Rectal smooth muscle tissue (tissue), 1 donor: Measurements from ENCODE around the gene FANCG.

Source experiments
- H3K27ac ChIP-seq: one replicate; pipeline ENCODE4 v1.7.0; 2013; ENCODE audit warnings: low read depth, low read length, inconsistent platforms
- H3K27me3 ChIP-seq: one replicate; pipeline ENCODE4 v1.7.0; 2013; ENCODE audit warnings: low read length; ENCODE audit not compliant: control insufficient read depth, insufficient read depth
- H3K36me3 ChIP-seq: one replicate; pipeline ENCODE4 v1.7.0; 2013; ENCODE audit warnings: low read length; ENCODE audit not compliant: control insufficient read depth, insufficient read depth
- H3K4me1 ChIP-seq: one replicate; pipeline ENCODE4 v1.7.0; 2013; ENCODE audit warnings: low read length; ENCODE audit not compliant: control insufficient read depth, insufficient read depth
- H3K4me3 ChIP-seq: one replicate; pipeline ENCODE4 v1.7.0; 2013; ENCODE audit warnings: low read length
- H3K9ac ChIP-seq: one replicate; pipeline ENCODE4 v1.7.0; 2013; ENCODE audit warnings: low read length

The FANCG gene

DNA sequence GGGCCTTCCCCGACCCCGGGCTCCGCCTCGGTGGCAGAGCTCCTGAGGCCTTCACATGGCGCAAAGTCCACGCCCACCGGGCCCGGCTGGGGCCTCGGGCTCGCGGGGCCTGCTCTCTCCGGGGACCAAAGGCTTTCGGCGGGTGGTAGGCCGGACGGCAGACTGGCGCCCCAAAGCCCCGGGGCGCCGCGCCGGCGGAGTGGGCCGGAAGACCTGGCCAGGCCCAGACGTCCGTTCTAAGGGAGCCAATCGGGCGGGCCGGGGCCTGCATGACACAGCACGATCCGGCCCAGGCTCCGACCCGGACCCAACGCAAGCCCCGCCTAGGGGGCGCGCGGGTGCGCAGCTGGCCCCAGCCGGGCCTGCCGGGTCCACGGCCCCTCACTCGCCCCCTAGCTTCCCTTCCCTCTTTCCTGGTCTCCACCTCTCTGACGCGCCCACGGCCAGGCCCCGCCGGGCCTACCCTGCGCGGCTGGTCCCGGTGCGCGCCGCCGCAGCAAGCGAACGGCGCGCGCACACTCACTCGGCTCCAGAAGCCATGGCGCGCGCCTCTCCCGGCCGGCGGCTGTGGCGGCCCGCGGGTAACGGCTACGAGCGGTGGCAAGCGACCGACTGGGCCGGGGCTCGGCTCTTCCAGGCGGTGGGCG is 7.8 kb downstream of the FANCG start:
- peak overlapping the region; percentile 90 for H3K4me3 ChIP-seq
- H3K4me1 ChIP-seq: peaks cover 16% of the 10 kb centered on the region
- H3K27ac ChIP-seq: peak overlapping the region; percentile 98
- H3K9ac ChIP-seq: peak overlapping the region; percentile 91
- H3K36me3 ChIP-seq: peaks cover 12% of the 10 kb centered on the region
- no peaks in the 10 kb centered on the region for H3K27me3 ChIP-seq

DNA sequence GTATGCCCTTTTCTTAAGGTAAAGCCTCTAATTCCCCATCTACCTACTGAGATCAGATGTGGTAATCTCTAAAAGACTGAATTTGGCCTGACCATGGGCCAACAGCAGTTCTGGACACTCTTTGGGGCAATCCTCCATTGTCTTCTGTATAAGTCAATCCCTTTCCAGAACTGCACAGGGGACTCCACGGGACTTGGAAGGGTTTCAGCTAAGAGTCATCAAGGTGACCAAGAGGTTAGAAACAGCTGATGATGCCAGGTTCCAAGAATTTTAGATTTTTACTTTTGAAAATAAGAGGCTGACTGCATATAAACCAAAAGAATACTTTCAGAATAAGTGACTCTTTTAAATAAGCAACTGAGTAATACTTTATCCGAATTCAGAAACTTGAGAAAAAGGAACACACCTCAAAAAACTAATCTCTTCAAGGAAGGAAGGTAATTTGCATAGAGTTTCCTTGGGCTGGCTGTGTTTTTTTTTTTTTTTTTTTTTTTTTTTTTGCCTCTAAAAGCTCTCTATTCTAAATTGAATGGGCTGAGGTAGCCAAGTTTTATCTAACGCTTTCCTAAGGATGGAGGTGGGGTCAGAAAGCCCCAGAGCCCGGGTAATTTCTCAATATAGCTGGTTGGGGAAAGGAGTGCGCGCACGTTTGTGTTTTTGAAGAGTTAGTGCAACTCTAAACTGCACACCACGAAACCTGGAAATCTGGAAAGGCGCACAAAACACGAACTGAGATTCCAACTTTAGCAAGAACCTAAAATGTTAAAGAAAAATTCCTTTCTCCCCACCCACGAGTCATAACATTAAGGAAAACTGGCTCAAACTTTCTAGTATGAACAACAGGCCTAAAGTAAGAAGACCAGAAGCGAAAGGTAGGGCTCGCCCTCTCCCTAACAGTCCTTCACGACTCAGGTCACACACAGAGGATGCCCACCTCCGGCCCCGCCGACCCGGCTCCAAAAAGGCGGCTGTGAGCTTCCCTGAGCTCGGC is 8.6 kb downstream of the FANCG start:
- H3K4me1 ChIP-seq: peaks cover 16% of the 10 kb centered on the region
- no peaks in the 10 kb centered on the region for H3K27me3 ChIP-seq
- H3K36me3 ChIP-seq: peaks cover 15% of the 10 kb centered on the region

DNA sequence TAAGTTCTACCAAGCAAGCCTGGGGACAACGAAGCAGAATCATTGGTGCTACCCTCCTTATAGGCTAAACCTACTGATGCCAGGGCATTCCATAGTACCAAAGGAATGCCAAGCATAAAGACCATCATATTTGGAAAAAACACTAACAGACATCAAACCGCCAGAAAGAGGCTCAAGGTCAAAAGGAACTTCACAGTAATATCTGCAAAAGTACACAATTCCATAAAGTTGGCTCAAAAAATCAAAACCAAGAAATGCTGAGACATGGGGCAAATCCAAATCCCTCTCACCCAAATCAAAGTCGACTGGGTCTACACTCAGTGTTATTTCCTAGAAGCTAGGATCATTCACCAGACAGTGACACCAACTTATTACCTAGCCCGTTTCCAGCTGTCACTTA is 10.7 kb downstream of the FANCG start:
- Histone ChIP-seq H3K27me3 (no peaks in the 10 kb centered on the region), H3K9ac (no peak overlapping the region), H3K27ac (no peak overlapping the region), H3K4me1 (peaks cover 16% of the 10 kb centered on the region), H3K4me3 (no peak overlapping the region), H3K36me3 (peaks cover 28% of the 10 kb centered on the region)

More for the DNA sequence above, 8.6 kb downstream of the FANCG start:
- peak overlapping the region; percentile 98 for H3K27ac ChIP-seq
- H3K9ac ChIP-seq: peak overlapping the region; percentile 91
- peak overlapping the region; percentile 90 for H3K4me3 ChIP-seq

DNA sequence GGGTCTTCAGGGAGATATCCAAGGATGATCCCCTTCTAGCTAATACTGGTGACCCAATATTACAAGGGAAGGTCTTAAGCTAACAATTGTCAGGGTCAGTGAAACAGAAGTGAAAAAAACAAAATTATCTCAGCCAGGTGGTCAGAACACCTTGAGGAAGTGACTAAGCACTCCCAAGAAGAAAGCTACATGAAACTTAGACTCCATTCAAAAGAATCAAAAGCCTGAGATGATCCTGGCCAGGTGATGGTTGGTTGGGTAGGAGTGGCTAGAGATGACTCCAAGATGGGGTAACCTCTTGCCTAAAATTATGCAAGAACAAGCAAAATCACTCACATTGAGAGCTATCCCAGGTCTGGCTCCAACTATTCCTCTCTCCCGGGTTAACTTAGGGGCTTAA is 12.7 kb downstream of the FANCG start:
- Histone ChIP-seq H3K4me1 (peaks cover 16% of the 10 kb centered on the region), H3K9ac (no peak overlapping the region), H3K4me3 (no peak overlapping the region), H3K27ac (no peak overlapping the region), H3K27me3 (no peaks in the 10 kb centered on the region), H3K36me3 (peaks cover 47% of the 10 kb centered on the region)

DNA sequence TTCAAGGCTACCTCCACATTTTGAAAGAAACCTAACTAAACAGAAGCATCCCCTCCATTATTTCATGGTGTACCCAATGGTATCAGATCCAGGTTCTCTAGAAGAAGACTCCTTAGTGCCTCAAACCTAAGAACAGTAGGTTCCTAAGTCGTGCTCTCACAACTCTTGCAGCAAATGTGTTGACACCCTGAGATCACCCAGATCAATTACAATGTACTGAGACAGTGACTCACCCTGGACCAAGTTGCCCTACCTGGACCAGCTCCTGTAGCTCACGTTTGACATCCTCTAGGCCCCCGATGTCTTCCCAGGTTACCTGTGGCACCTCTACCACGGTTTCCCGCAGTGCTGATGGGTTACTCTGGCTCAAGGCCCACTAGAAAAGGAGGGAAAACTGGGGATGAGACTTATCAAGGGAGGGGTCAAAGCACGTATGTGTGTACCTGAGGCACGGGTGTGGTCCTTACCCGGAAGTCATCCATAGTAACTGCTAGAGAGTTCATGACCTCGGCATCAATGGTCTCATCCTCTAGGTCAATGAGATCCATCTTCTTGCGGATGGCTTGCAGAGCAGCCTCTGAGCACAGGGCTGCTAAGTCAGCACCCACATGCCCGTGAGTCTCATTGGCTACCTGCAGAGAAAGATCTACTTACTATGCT is 19.1 kb downstream of the FANCG start:
- peaks cover 89% of the 10 kb centered on the region for H3K36me3 ChIP-seq
- H3K27me3 ChIP-seq: no peaks in the 10 kb centered on the region
- no peak overlapping the region for H3K4me3 ChIP-seq
- no peaks in the 10 kb centered on the region for H3K4me1 ChIP-seq
- no peak overlapping the region for H3K9ac ChIP-seq
- H3K27ac ChIP-seq: no peak overlapping the region

DNA sequence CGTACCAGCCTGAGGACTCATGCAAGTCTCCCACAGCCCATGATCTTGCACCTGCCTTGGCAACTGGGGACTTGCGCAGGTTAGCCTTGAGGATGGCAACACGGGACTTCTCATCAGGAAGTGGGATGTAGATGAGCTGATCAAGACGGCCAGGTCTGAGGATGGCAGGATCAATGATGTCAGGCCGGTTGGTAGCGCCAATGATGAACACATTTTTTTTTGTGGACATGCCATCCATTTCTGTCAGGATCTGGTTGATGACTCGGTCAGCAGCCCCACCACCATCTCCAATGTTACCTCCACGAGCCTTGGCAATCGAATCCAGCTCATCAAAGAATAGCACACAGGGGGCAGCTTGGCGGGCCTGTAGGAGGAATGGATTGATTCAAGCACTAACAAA is 20.3 kb downstream of the FANCG start:
- Histone ChIP-seq H3K4me3 (no peak overlapping the region), H3K4me1 (no peaks in the 10 kb centered on the region), H3K27ac (no peak overlapping the region), H3K36me3 (peaks cover 79% of the 10 kb centered on the region), H3K9ac (no peak overlapping the region), H3K27me3 (no peaks in the 10 kb centered on the region)

DNA sequence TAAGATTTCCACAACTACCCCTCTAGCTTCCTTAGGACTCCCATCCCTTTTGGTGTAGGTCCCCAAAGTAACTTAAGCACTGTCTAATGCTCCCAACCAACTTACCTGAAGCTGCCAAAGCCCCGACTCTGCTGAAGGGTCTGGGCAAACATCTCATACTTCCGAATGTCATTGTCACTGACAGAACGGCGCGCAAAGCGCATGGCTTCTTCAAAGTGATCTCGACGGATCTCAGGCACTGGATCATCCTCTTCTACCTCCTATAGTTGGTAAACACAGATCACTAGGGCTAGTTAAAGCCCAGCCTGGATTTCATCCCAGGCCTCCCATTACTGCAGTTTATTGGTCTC is 22.5 kb downstream of the FANCG start:
- H3K9ac ChIP-seq: no peak overlapping the region
- H3K4me1 ChIP-seq: no peaks in the 10 kb centered on the region
- no peak overlapping the region for H3K27ac ChIP-seq
- no peaks in the 10 kb centered on the region for H3K27me3 ChIP-seq
- peaks cover 59% of the 10 kb centered on the region for H3K36me3 ChIP-seq
- H3K4me3 ChIP-seq: no peak overlapping the region

DNA sequence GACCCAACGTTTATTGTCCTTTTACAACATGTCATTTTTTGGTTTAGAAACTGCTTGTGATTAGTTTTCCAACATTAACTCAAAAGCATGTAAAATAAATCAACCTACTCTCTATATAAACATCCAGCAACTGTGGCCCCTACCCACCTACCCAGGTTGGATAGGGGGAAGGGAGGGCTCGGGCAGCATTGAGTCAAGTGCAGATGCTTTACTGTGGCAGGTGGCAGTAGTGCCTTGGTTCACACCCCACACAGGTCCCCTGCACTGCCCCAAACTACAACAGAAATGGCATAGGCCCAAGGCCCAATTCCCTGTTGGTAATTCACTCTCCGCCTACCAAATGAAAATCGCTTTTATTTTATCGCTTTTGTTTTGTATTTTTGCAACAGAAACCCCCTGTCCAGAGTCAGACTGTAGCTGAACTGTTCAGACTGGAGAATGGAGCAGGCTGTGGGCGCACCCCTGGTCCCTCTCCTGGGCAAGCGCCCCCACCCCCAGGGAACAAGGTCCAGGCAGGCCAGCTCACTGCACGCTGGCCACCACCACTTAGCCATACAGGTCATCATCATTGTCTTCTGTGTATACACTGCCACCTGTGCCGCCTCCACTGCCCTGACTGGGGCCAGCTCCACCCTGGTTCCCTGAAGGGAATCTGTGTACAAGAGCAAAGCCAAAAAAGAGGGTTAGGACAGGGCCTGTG is 23.0 kb downstream of the FANCG start:
- Histone ChIP-seq H3K36me3 (peaks cover 54% of the 10 kb centered on the region), H3K9ac (no peak overlapping the region), H3K27ac (no peak overlapping the region), H3K27me3 (no peaks in the 10 kb centered on the region), H3K4me1 (no peaks in the 10 kb centered on the region), H3K4me3 (no peak overlapping the region)

DNA sequence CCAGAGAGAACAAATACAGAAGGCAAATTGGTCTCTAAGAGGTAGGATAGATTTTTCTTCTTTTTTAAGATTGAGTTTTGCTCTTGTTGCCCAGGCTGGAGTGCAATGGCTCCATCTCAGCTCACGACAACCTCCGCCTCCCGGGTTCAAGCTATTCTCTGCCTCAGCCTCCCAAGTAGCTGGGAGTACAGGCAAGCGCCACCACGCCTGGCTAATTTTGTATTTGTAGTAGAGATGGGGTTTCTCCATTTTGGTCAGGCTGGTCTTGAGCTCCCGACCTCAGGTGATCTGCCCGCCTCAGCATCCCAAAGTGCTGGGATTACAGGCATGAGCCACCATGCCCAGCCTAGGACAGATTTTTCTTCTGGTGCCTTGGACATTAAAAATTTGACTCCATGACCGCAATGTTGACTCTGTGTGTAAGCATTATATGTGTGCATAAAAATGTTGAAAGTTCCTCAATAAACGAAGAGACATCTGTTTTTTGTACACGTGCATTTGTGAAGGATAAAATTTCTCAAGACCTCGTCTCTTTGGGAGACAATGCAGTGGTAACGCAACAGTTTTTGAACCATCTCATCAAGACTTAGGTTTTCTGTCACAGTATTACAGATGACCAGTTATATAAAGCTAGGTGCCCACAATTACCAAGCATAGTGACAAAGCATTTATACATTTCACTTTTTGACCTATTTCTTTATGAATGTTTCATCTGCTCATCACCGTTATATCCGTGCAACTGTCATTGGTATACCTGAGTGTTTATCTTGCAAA is 24.7 kb downstream of the FANCG start:
- Histone ChIP-seq H3K36me3 (peaks cover 40% of the 10 kb centered on the region), H3K4me3 (no peak overlapping the region), H3K27ac (no peak overlapping the region), H3K27me3 (no peaks in the 10 kb centered on the region), H3K4me1 (peaks cover 5% of the 10 kb centered on the region), H3K9ac (no peak overlapping the region)

DNA sequence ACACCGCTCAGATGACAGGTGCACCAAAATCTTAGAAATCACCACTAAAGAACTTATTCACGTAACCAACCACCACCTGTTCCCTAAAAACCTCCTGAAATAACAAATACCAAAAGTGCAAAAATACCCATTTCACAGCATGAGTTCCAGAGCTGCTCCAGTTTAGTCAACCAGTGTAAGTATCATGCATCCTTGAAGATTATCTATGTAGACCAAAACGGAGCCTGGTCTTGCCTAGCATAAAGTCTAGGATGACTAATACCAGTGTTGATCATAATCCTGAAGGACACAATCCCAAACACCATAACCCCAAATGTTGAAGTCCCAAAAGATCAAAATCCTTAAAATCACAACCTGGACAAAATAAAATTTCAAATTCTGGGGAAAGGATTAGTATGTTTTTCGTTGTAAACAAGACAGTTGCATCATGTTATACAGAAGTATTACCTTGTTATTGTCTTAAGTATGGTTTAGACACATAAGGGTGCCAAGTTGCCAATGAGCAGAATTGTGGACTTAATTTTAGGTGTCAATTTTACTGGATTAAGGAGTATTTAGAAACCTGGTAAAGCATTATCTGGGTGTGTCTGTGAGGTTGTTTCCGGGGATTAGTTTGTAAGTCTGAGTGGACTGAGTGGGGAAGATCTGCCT is 25.4 kb downstream of the FANCG start:
- Histone ChIP-seq H3K27me3 (no peaks in the 10 kb centered on the region), H3K4me1 (peaks cover 5% of the 10 kb centered on the region), H3K27ac (no peak overlapping the region), H3K4me3 (no peak overlapping the region), H3K9ac (no peak overlapping the region), H3K36me3 (peaks cover 33% of the 10 kb centered on the region)
